Measurements from ENCODE around the gene PHKA2.

Gene PHKA2

GRCh38 chrX:18973527-18974192, 10.3 kb downstream of the PHKA2 start:
- no peak for DNase-seq (ENCODE audit: low read depth, low spot score)

- no peak for DNase-seq (ENCODE audit: low read depth, low spot score)
These were observed 12.4 kb downstream of the PHKA2 start for GRCh38 chrX:18971506-18971905.

GRCh38 chrX:18970465-18970864, 13.4 kb downstream of the PHKA2 start:
- no peak for DNase-seq (ENCODE audit: low read depth, low spot score)

GRCh38 chrX:18966624-18967023, 17.3 kb downstream of the PHKA2 start:
- no peak for DNase-seq (ENCODE audit: low read depth, low spot score)

- no peak for DNase-seq (ENCODE audit: low read depth, low spot score)
These were observed 19.0 kb downstream of the PHKA2 start for GRCh38 chrX:18964901-18965300.

- DNase-seq (ENCODE audit: low read depth, low spot score) = no peak
These were observed 19.9 kb downstream of the PHKA2 start for GRCh38 chrX:18964026-18964425.

- DNase-seq (ENCODE audit: low read depth, low spot score) = no peak
These were observed 21.6 kb downstream of the PHKA2 start for GRCh38 chrX:18962329-18962728.

GRCh38 chrX:18961686-18962085, 22.2 kb downstream of the PHKA2 start:
- DNase-seq (ENCODE audit: low read depth, low spot score) = no peak

- no peak for DNase-seq (ENCODE audit: low read depth, low spot score)
These were observed 27.4 kb downstream of the PHKA2 start for GRCh38 chrX:18956303-18957032.

- DNase-seq (ENCODE audit: low read depth, low spot score) = no peak
These were observed 28.2 kb downstream of the PHKA2 start for GRCh38 chrX:18955676-18956075.

GRCh38 chrX:18951032-18951431, 32.9 kb downstream of the PHKA2 start:
- no peak for DNase-seq (ENCODE audit: low read depth, low spot score)

GRCh38 chrX:18949944-18950301, 34.0 kb downstream of the PHKA2 start:
- DNase-seq (ENCODE audit: low read depth, low spot score) = no peak

- DNase-seq (ENCODE audit: low read depth, low spot score) = no peak
These were observed 34.5 kb downstream of the PHKA2 start for GRCh38 chrX:18949291-18949943.

GRCh38 chrX:18946611-18947010, 37.3 kb downstream of the PHKA2 start:
- DNase-seq (ENCODE audit: low read depth, low spot score) = no peak

- no peak for DNase-seq (ENCODE audit: low read depth, low spot score)
These were observed 37.8 kb downstream of the PHKA2 start for GRCh38 chrX:18946157-18946556.

- DNase-seq (ENCODE audit: low read depth, low spot score) = no peak
These were observed 38.4 kb downstream of the PHKA2 start for GRCh38 chrX:18945483-18945882.

- no peak for DNase-seq (ENCODE audit: low read depth, low spot score)
These were observed 39.4 kb downstream of the PHKA2 start for GRCh38 chrX:18944482-18944881.

GRCh38 chrX:18941896-18942295, 42.0 kb downstream of the PHKA2 start:
- DNase-seq (ENCODE audit: low read depth, low spot score) = no peak

GRCh38 chrX:18938710-18939109, 45.2 kb downstream of the PHKA2 start:
- no peak for DNase-seq (ENCODE audit: low read depth, low spot score)

GRCh38 chrX:18937173-18937572, 46.7 kb downstream of the PHKA2 start:
- DNase-seq (ENCODE audit: low read depth, low spot score) = no peak

- no peak for DNase-seq (ENCODE audit: low read depth, low spot score)
These were observed 48.0 kb downstream of the PHKA2 start for GRCh38 chrX:18935893-18936292.

- DNase-seq (ENCODE audit: low read depth, low spot score) = no peak
These were observed 49.2 kb downstream of the PHKA2 start for GRCh38 chrX:18934708-18935107.

GRCh38 chrX:18933617-18934016, 50.3 kb downstream of the PHKA2 start:
- DNase-seq (ENCODE audit: low read depth, low spot score) = no peak

Measured in activated CD4-positive, CD25-positive, alpha-beta regulatory T cell treated with anti-CD3 and anti-CD28 coated beads, Interleukin-2, amount 50 U/mL, for 16 hours (primary cell).